NCI-H345 (cell line): ENCODE results near the gene PDILT.

Experiments used
- DNase-seq: peaks from one replicate; lab custom pipeline; 2025; lab: John Stamatoyannopoulos, UW

Gene PDILT

DNA sequence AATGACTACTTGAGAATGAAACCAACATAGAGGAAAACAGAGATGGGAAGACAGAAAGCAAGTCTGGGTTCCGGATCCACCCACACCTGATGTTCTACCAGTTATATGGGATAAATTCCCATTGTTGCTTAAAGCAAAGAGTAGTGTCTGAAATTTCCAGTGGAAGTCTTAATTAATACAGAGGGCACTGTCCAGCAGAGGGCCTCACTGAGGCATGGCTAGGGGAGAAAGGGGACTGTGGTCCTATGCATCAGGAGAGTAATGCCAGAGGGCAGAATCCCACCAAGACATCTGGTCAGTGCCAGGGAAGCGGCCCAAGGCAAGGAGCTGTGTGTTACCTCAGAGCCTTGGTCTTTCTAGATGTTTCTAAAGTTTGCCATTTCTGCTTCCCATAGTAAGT, 44.5 kb downstream of the PDILT start:
- no peak for DNase-seq

DNA sequence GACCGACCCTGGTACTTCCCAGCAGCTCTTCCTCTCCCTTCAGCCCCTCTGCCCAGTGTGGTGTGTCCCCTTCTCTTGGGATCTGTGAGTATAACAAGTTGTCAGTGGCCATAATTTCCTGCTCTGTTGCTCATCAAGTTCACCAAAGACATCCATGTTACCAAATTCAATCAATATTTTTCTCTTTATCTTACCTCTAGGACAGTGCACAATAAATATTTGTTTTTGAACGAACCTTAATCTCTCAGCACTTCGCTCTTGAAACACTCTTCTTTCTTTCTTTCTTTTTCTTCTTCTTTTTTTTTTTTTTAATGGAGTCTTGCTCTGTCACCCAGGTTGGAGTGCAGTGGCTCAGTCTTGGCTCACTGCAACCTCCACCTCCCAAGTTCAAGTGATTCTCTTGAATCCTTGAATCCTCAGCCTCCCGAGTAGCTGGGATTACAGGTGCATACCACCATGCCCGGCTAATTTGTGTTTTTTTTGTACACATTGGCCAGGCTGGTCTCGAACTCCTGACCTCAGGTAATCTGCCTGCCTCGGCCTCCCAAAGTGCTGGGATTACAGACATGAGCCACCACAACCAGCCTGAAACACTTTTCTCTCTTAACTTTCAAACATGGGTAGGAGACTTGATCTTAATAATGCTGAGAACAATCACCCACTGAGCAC, 49.3 kb downstream of the PDILT start:
- no peak for DNase-seq

DNA sequence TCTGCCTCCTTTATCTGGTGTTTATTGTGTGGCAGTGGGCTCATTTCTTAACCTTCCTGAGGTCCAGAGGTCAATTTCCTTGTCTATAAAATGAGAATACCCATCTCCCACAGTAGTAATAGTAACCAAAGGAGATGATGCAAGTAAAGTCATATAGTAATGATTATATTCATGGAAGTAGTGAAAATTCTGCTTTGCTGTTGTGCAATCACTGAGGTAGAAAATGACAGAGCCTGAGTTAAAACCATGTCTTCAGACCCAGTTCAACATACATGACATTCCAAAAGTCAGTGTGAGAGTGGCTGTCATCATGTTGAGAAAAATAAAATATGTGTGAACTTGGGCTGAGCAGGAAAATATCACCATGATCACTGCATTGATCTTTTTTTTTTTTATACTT, 51.2 kb downstream of the PDILT start:
- no peak for DNase-seq

DNA sequence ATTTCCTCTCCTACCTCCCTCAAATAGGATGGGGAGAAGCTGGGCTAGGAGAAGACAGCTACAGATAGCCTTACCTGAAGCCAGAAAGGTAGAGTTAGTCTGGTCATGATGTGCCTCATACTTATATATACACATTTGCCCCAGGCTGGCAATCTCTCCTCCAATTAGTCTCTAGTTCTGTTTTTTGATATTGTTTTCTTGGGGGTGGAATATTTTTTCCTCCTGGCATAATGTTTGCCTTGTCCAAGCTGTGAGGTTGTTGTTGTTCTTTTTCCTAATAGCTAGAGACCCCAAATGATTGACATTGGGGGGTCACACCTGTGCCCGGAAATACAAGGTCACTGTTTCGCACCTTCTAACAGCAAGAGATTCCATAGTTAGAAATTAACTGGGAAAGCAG, 51.9 kb downstream of the PDILT start, which contains the start of gene UMOD:
UMOD (minus strand) TSS at position 101 of the 400 bp plus-strand sequence. CDS start 1,978 bp downstream, outside the sequence.
- DNase-seq = no peak

GRCh38 chr16:20349615-20350014, 54.9 kb downstream of the PDILT start:
- DNase-seq = no peak

DNA sequence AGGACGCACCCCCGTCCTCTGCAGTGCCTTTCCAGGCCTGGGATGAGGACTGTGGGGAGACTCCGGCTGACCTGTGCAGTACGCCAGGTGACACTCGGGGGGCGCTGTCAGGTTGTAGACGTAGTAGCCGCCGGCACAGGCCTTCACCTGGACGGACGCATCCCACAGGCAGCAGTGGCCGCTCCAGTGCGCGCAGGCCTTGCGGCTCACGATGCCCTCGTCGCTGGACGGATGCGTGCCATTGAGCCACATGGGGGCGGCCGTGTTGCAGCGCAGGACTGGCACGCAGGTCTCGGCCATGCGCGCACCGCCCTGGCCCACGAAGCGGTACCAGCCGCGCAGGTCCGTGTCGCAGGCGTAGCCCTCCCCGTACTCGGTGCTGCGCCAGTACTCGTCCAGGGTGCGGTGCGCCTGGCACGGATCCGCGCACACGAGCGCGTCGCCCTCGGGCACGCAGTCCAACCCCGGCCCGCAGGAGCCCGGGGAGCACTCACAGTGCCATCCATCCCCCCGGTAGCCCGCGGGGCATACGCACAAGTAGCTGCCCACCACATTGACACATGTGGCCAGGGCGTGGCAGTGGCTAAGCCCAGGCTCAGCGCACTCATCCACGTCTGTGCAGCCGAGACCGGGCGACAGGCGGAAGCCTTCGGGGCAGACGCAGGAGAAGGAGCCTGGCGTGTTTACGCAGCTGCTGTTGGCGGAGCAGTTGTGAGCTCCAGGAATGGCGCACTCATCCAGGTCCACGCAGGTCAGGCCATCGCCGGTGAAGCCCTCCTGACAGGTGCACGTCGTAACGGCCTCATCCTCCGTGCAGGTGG, 56.0 kb downstream of the PDILT start:
- peak; percentile 54 for DNase-seq

GRCh38 chr16:20347666-20348364, 56.7 kb downstream of the PDILT start:
- DNase-seq = no peak

- no peak for DNase-seq
Measured at GRCh38 chr16:20344611-20345010, 59.9 kb downstream of the PDILT start.

DNA sequence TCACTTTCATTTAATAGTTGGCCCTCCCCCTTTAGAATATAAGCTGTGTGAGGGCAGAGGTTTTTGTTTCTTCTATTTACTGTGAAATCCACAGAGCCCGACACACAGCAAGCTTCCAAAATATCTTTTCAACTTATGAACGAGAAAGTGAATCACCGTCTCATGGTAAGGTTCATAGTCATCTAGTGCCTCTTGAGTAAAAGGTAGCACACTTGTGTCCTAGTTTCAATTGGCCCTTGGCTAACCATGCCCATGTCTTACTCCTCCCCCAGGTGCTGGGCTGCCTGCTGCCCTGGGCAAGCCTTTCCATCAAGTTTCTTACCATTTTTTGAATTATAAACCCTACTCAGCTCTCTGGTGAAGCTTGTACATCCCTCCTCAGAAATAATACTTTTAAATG, 64.8 kb downstream of the PDILT start:
- no peak for DNase-seq

DNA sequence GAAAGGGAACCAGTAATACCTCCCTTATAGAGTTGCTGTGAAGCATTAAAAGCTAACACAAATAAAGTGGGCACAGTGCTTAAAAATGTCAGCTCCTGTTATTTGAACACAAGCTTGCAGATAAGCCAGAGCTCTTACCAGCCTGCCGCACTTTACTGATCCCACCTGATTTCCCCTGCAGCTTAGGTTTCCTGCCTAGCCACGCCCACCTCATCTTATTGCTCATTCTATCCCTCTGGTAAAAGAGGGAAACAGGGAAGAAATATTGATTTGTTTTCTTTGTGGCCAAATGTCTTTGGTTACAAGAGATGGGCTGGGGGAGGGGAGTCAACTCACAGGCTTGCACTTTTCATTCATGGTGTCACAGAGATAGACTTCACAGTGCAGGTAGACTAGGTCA, 67.6 kb downstream of the PDILT start:
- DNase-seq = no peak

GRCh38 chr16:20334396-20334795, 70.1 kb downstream of the PDILT start:
- no peak for DNase-seq

DNA sequence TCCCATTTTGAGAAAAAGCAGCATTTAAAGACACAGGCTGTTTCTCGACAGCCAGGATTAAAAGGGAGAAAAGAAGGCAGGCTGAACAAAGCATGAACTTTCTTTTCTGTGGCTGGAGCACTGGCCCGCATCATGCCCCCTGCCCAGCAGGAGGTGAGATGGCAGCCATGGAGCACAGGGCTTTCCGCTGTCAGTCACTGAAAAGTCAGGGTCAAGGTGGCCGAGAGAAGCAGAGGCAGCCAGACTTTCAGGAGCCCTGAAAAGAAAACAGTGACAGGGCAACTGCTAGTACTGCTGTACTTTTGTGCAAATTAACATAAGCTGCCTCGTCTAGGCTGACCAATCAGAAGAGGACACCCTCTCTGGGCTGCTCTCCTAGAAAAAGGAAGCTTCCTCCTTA, 71.4 kb downstream of the PDILT start:
- DNase-seq = no peak

DNA sequence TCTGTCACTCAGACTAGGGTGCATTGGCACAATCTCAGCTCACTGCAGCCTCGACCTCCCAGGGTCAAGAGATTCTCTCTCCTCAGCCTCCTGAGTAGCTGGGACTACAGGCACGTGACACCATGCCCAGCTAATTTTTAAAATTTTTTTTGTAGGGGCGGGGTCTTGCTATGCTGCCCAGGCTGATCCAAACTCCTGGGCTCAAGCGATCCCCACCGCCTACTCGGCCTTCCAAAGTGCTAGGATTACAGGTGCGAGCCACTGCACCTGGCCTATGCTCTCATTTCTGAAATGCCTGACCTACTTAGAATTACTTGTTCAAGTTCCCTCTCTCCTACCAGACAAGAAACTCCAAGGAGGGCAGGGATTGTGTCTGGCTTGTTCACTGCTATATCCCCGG, 72.1 kb downstream of the PDILT start:
- DNase-seq = no peak

- DNase-seq = no peak
Measured at GRCh38 chr16:20331635-20332034, 72.9 kb downstream of the PDILT start.

GRCh38 chr16:20329392-20330138, 75.0 kb downstream of the PDILT start:
- DNase-seq = no peak

DNA sequence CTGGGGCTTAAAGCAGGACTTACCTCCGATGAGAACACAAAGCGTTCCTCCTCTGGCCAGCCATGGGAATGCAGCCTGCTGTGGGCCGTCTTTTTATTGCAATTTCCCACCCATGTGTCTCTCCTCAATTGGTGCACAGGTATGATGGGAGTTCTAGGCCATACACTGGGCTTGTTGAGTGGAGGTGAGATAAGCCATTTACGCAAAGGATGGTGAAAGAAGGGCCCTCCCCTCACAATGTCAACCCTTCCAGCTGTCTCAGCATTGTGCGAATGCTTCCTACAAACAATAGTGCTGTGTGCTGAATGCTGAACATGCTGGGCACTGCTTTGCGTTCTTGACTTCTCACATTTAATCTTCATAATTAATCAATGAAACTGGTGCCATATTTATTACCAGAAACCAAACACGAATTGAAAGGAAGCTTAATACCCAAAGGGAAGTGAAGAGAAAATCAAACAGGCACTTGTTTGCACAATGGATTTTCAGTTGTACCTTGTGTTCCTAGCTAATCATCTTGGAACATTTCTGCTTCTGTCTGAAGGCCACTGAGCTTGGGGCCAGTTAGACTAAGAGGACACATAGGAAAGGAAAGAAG, 77.0 kb downstream of the PDILT start, which contains the start of gene GP2:
GP2 (minus strand) TSS at position 70 of the 598 bp plus-strand sequence. CDS start 1,082 bp downstream, outside the sequence.
- DNase-seq = peak; percentile 70

DNA sequence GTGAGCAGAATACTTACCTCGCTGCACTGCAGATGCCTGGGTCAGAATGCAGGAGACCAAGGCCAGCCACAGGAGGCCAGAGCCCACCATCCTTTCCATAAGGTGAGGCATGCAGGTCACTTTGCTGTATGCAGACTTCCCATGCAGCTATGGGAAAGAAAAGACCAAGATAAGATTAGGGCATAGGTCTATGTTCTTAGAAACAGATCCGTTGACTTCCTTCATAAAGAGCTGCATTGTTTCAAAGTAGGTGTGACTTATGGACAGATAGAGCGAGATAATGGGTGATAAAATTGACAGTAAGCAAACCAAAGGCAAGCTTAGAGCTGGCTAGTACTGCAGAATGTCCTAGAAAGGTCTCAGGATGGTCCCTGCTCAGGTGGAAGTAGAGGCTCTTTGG, 78.2 kb downstream of the PDILT start:
- DNase-seq = no peak

- no peak for DNase-seq
Measured at GRCh38 chr16:20325005-20325404, 79.5 kb downstream of the PDILT start.

- peak; percentile 5 for DNase-seq
Measured at GRCh38 chr16:20323591-20324117, 80.9 kb downstream of the PDILT start.

- DNase-seq = no peak
Measured at GRCh38 chr16:20322696-20323095, 81.8 kb downstream of the PDILT start.

DNA sequence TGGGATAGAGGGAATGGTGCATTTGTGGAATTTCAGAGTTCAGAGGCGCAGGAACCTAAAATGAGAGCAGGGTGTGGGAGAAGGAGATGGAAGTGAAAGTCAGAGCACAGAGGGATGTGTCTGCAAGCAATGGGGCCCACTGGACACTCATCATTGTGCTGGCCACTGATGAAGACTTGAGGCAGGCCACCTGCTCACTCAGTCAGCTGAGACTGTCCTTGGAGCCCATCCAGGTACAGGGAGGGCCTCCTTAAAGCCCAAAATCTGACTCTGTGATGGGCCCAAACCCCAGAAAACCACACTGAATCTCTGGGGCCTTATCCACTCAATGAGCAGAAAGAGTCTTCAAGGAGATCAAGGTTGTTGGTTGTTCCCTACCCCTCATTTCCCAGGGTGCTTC, 82.9 kb downstream of the PDILT start:
- DNase-seq = no peak
